OCI-LY7 (cell line): ENCODE data around the gene SLC26A6.

Experiments used
- EZH2phosphoT487 ChIP-seq: fragments of 200-600 bp; sonication (generic); IDR thresholded peaks from 2 replicates; pipeline ENCODE4 v1.6.1; 2018; ENCODE audit warnings: low read depth, borderline replicate concordance, mild to moderate bottlenecking, mixed run types, antibody characterized with exemption, low read length, moderate library complexity, mixed read lengths
- TF ChIP-seq, protein P1 (sequence below): fragments of 200-600 bp; sonication (generic); conservative IDR thresholded peaks from 2 replicates; pipeline ENCODE4 v1.5.1; 2014; ENCODE audit warnings: mild to moderate bottlenecking, antibody characterized with exemption, low read length, moderate library complexity, mixed read lengths

DNA sequence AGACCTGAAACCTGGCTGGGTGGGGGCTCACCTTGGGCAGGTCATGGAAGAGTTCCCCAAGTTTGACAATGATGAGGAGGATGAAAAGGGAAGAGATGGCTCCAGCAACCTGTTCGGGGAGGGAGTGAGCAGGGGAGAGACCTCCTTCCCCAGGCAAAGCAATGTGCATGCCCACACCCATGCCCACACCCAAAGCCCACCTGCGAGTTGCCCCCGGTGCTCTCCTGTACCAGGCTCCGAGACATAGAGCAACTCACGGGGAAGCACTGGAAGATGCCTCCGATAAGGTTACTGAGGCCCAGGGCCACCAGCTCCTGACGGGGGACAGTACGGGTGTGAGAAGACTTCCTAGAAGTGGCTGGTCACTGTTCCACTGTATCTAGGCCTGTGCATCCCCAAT lies 4.9 kb downstream of the SLC26A6 start:
- TF ChIP-seq, protein P1, sequence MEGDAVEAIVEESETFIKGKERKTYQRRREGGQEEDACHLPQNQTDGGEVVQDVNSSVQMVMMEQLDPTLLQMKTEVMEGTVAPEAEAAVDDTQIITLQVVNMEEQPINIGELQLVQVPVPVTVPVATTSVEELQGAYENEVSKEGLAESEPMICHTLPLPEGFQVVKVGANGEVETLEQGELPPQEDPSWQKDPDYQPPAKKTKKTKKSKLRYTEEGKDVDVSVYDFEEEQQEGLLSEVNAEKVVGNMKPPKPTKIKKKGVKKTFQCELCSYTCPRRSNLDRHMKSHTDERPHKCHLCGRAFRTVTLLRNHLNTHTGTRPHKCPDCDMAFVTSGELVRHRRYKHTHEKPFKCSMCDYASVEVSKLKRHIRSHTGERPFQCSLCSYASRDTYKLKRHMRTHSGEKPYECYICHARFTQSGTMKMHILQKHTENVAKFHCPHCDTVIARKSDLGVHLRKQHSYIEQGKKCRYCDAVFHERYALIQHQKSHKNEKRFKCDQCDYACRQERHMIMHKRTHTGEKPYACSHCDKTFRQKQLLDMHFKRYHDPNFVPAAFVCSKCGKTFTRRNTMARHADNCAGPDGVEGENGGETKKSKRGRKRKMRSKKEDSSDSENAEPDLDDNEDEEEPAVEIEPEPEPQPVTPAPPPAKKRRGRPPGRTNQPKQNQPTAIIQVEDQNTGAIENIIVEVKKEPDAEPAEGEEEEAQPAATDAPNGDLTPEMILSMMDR, result no peak
- no peak for TF ChIP-seq EZH2phosphoT487
